Activated CD8-positive, alpha-beta memory T cell treated with anti-CD3 and anti-CD28 coated beads, Interleukin-2, amount 10 ng/mL, durations not matched to agents 7 days and 5 days (primary cell): ENCODE measurements around the gene TNF. TPM values are rescaled to one million over a fixed set of nuclear protein-coding genes. Genes with fewer than 3 reads are reported as not detected.
"Not testable (repeated sequence)": the region's sequence is repeated elsewhere in the genome, so short reads cannot be mapped to it uniquely, and the experiment has no call there.

ENCODE experiments used
- ATAC-seq: fragments of 150-1000 bp; cut with Tn5 transposase; one replicate; pipeline ENCODE4 v1.10.0; 2021; ENCODE audit warnings: moderate library complexity
- CTCF ChIA-PET: fragments of 350-600 bp; sonication (Branson Sonifier 250); formaldehyde crosslinking; loops from one replicate; lab custom pipeline; 2021; ENCODE audit warnings: antibody characterized with exemption; lab: Charles Lee
- DNase-seq: peaks from one replicate; pipeline ENCODE4 v3.0.0-alpha.2; 2020
- H3K27ac Mint-ChIP-seq: one replicate; pipeline ENCODE4 v1.8.0; 2021; ENCODE audit warnings: mild to moderate bottlenecking, mixed read lengths
- H3K27me3 Mint-ChIP-seq: one replicate; pipeline ENCODE4 v1.8.0; 2021; ENCODE audit warnings: mixed read lengths
- H3K36me3 Mint-ChIP-seq: one replicate; pipeline ENCODE4 v1.8.0; 2021; ENCODE audit warnings: mild to moderate bottlenecking, mixed read lengths
- H3K4me1 Mint-ChIP-seq: one replicate; pipeline ENCODE4 v1.8.0; 2021; ENCODE audit warnings: mixed read lengths
- H3K4me3 Mint-ChIP-seq: one replicate; pipeline ENCODE4 v1.8.0; 2021; ENCODE audit warnings: mild to moderate bottlenecking, moderate library complexity, mixed read lengths
- H3K9me3 Mint-ChIP-seq: one replicate; pipeline ENCODE4 v1.8.0; 2022; ENCODE audit warnings: low read depth, mixed read lengths
- total RNA-seq, 2 experiments: library from RNA; stranded (reverse); gene quantifications; one replicate each; pipeline ENCODE4 v1.2.3, GENCODE V29; 2021

TNF gene
- total RNA-seq, 2 experiments from 2014 or later = 58.8 to 65.1 TPM

DNA sequence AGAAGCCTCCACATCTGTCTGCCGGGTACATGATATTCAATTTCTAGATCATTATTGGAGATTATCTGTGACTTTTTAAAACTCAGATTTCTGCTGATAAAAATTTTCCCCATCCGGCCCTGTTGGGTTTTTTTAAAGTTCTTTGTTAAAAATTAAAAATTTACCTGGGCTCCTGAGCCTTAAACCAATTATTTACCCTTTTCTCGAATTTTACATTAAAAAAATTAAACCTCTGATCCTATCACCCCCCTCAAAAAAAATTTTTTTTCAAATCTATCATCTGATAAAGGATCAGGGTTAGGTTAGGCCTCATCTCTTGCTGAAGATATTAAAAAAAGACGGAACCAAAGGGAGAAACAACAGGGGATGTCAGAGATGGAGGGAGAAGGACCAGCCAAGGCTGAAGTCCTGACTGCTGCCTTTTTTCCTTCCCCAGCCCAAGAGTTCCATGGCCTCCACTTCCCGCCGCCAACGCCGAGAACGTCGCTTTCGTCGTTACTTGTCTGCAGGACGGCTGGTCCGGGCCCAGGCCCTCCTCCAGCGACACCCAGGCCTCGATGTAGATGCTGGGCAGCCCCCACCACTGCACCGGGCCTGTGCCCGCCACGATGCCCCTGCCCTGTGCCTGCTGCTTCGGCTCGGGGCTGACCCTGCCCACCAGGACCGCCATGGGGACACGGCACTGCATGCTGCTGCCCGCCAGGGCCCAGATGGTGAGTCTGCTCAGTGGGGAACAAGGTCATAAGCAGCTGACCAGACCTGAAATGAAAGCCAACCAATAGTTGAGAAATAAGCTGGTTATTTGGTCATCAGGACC, 27.4 kb upstream of the TNF start:
- CTCF ChIA-PET = interaction anchor here (1.2 to 16.9 kb wide), 10 partner anchors 21 to 191 kb away, joined by 3 to 952 read pairs (median 5); partner anchors contain the start of genes BAG6, LST1, LTA and LTB
- Mint-ChIP-seq H3K36me3 (peaks cover 14% of the 10 kb centered on the region), H3K9me3 (no peaks in the 10 kb centered on the region), H3K4me1 (peaks cover 55% of the 10 kb centered on the region), H3K4me3 (peak overlapping the region; percentile 83), H3K27me3 (no peaks in the 10 kb centered on the region), H3K27ac (peak overlapping the region; percentile 88)
- ATAC-seq (no peak), DNase-seq (no peak)

GRCh38 chr6:31548544-31548873, 26.9 kb upstream of the TNF start:
- CTCF ChIA-PET = interaction anchor here (1.2 to 16.9 kb wide), 8 partner anchors 20 to 190 kb away, joined by 3 to 952 read pairs (median 4); partner anchors contain the start of genes LST1, LTA, LTB and NCR3
- ATAC-seq (no peak), DNase-seq (no peak)
- Mint-ChIP-seq H3K36me3 (peaks cover 16% of the 10 kb centered on the region), H3K27ac (peak overlapping the region; percentile 88), H3K27me3 (no peaks in the 10 kb centered on the region), H3K4me1 (peaks cover 49% of the 10 kb centered on the region), H3K4me3 (peak overlapping the region; percentile 83), H3K9me3 (no peaks in the 10 kb centered on the region)

- ATAC-seq, H3K27me3 Mint-ChIP-seq, H3K4me3 Mint-ChIP-seq, H3K9me3 Mint-ChIP-seq, H3K27ac Mint-ChIP-seq: not testable (repeated sequence)
- Mint-ChIP-seq H3K36me3 (peaks cover 19% of the 10 kb centered on the region), H3K4me1 (peaks cover 51% of the 10 kb centered on the region)
- DNase-seq = peak; percentile 75
- CTCF ChIA-PET = interaction anchor here (0.7 to 16.9 kb wide), 17 partner anchors 10 to 313 kb away, joined by 3 to 952 read pairs (median 6); partner anchors contain the start of genes DDX39B, LST1, LTA and LTB
These were observed 24.0 kb upstream of the TNF start for GRCh38 chr6:31551371-31551770.

GRCh38 chr6:31556307-31556706, 19.1 kb upstream of the TNF start:
- H3K36me3 Mint-ChIP-seq = peaks cover 30% of the 10 kb centered on the region
- H3K4me1 Mint-ChIP-seq = peaks cover 58% of the 10 kb centered on the region
- no peaks in the 10 kb centered on the region for H3K9me3 Mint-ChIP-seq
- no peak overlapping the region for H3K4me3 Mint-ChIP-seq
- H3K27ac Mint-ChIP-seq = no peak overlapping the region
- CTCF ChIA-PET = interaction anchor here (1.0 to 12.1 kb wide), 4 partner anchors 14 to 64 kb away, joined by 4 to 189 read pairs (median 66); partner anchors contain the start of genes LST1, LTB, NCR3 and TNF
- DNase-seq (no peak), ATAC-seq (no peak)
- peaks cover 4% of the 10 kb centered on the region for H3K27me3 Mint-ChIP-seq

DNA sequence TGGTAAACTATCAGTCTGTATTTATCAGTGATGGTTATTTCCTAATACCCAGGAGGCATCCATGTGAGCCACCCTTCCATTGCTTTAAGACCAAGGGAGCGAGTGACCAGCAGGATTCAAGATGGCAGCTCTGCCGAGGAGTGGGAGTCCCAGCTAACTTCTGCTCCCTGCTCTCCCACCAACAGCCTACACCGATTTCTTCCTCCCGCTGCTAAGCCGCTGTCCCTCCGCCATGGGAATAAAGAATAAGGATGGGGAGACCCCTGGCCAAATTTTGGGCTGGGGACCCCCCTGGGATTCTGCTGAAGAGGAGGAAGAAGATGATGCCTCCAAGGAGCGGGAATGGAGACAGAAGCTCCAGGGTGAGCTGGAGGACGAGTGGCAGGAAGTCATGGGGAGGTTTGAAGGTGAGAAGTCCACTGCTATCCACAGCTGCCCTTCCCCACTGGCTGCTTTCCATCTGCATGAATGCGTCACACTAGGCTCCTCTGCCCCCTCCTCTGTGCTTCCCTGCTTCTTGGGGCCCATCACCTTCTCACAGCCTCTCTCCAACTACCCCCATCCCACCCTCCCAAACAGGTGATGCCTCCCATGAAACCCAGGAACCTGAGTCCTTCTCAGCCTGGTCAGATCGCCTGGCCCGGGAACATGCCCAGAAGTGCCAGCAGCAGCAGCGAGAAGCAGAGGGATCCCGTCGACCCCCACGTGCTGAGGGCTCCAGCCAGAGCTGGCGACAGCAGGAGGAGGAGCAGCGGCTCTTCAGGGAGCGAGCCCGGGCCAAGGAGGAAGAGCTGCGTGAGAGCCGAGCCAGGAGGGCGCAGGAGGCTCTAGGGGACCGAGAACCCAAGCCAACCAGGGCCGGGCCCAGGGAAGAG, 17.7 kb upstream of the TNF start:
- Mint-ChIP-seq H3K27ac (no peak overlapping the region), H3K4me3 (no peak overlapping the region), H3K4me1 (peaks cover 60% of the 10 kb centered on the region), H3K36me3 (peaks cover 29% of the 10 kb centered on the region), H3K27me3 (peaks cover 13% of the 10 kb centered on the region), H3K9me3 (no peaks in the 10 kb centered on the region)
- DNase-seq (no peak), ATAC-seq (no peak)
- CTCF ChIA-PET = interaction anchor here (3.0 to 12.1 kb wide), 3 partner anchors 11 to 38 kb away, joined by 16 to 189 read pairs (median 128); partner anchors contain the start of genes LST1, LTB, NCR3 and TNF

GRCh38 chr6:31558318-31558625, 17.1 kb upstream of the TNF start:
- CTCF ChIA-PET = interaction anchor here (1.0 to 12.1 kb wide), 5 partner anchors 9 to 37 kb away, joined by 3 to 189 read pairs (median 21); partner anchors contain the start of genes LST1, LTA, LTB and NCR3
- no peak overlapping the region for H3K27ac Mint-ChIP-seq
- H3K36me3 Mint-ChIP-seq = peaks cover 32% of the 10 kb centered on the region
- ATAC-seq (no peak), DNase-seq (no peak)
- H3K9me3 Mint-ChIP-seq = no peaks in the 10 kb centered on the region
- peaks cover 18% of the 10 kb centered on the region for H3K27me3 Mint-ChIP-seq
- H3K4me1 Mint-ChIP-seq = peaks cover 60% of the 10 kb centered on the region
- H3K4me3 Mint-ChIP-seq = peak overlapping the region; percentile 53

DNA sequence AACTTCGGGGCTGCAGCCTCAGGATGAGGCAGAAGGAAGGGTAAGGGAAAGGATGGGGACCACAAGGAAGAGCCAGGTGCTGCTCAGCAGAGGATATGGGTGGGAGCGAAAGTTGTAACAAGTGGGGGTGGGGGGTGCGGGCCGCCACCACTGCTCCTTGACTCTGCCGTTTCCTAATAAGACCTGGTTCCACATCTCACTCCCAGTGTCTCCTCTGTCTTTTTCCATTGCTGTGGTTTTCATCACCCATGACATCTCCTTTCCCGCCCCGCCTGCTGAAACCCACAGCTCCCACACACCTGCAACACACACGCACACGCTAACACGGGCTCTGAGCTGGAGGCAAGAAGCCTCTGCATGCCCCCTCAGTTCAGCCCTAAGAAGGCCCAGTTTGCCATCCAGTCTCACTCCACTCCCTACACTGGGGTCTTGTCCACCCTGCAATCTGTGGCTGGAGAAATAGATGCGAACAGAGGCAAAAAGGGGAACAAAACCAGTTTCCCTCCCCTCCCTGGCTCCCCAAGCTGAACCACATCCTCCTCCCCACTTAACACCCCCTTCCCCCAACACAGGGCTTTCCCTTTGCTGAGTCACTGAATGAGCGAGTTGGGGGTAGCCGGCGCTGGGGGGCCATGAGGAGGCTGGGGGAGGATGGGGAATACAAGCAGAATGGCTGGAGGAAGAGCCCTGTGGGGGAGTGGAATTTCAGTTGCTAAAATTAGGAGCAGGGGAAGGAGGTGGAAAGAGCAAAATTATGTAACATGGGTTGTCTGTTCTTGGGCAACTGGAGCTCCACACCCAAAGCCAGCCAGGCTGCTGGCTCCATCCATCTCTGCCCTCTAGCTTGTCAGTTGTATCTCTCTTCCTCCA, 16.5 kb upstream of the TNF start:
- peaks cover 35% of the 10 kb centered on the region for H3K36me3 Mint-ChIP-seq
- peaks cover 24% of the 10 kb centered on the region for H3K27me3 Mint-ChIP-seq
- peak overlapping the region; percentile 82 for H3K27ac Mint-ChIP-seq
- no peaks in the 10 kb centered on the region for H3K9me3 Mint-ChIP-seq
- peak; percentile 56 for ATAC-seq
- peaks cover 62% of the 10 kb centered on the region for H3K4me1 Mint-ChIP-seq
- peak; percentile 80 for DNase-seq
- H3K4me3 Mint-ChIP-seq = peak overlapping the region; percentile 53
- CTCF ChIA-PET = interaction anchor here (1.0 to 12.1 kb wide), 5 partner anchors 9 to 37 kb away, joined by 3 to 189 read pairs (median 21); partner anchors contain the start of genes LST1, LTA, LTB and NCR3

GRCh38 chr6:31559606-31559957, 15.8 kb upstream of the TNF start:
- peaks cover 35% of the 10 kb centered on the region for H3K36me3 Mint-ChIP-seq
- DNase-seq = no peak
- peak overlapping the region; percentile 82 for H3K27ac Mint-ChIP-seq
- ATAC-seq = peak; percentile 52
- H3K9me3 Mint-ChIP-seq = no peaks in the 10 kb centered on the region
- peak overlapping the region; percentile 26 for H3K4me3 Mint-ChIP-seq
- CTCF ChIA-PET = interaction anchor here (3.0 to 12.1 kb wide), 5 partner anchors 9 to 36 kb away, joined by 16 to 189 read pairs (median 34); partner anchors contain the start of genes LST1, LTA, LTB and NCR3
- H3K27me3 Mint-ChIP-seq = peaks cover 27% of the 10 kb centered on the region
- peaks cover 63% of the 10 kb centered on the region for H3K4me1 Mint-ChIP-seq

DNA sequence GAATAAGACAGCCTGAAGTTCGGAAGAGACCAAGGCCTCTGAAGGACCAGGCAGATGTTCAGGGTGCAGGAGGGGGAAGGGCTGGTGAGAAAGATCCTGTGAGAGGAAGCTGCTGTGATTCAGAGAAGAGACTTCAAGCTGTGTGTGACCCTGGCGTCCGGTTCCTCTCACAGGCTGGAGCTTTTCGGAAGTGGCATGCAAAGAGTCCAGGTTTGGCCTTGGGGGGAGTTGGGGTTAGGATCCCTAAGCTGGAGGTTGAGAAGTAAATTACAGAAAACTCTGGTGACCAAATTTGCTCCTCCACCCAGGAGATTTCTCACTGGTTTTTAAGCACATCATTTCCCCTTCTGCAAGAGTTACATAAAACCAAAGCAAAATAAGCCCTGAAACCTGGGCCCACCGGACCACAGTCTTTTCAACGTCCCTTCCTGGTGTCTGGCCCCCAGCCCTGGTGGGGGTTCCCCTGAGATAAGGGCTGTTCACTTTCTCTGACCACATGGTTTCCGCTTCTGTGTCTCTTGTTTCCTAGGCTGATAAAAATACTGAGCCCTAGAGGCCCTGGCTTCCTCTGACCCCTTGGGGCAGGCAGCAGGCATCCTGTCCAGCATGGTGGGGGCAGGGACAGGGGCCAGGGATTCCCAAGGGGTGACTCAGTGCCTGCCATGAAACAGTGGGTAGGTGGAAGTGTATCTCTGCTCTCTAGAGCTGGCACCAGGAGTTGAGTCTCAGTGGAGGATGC, 15.2 kb upstream of the TNF start:
- CTCF ChIA-PET = interaction anchor here (3.0 to 12.1 kb wide), 5 partner anchors 8 to 35 kb away, joined by 16 to 189 read pairs (median 34); partner anchors contain the start of genes LST1, LTA, LTB and NCR3
- H3K36me3 Mint-ChIP-seq = peaks cover 37% of the 10 kb centered on the region
- H3K4me1 Mint-ChIP-seq = peaks cover 61% of the 10 kb centered on the region
- H3K4me3 Mint-ChIP-seq = peak overlapping the region; percentile 26
- peaks cover 33% of the 10 kb centered on the region for H3K27me3 Mint-ChIP-seq
- peak; percentile 77 for ATAC-seq
- H3K27ac Mint-ChIP-seq = peak overlapping the region; percentile 82
- no peaks in the 10 kb centered on the region for H3K9me3 Mint-ChIP-seq
- DNase-seq = peak; percentile 79

- H3K27me3 Mint-ChIP-seq = peaks cover 38% of the 10 kb centered on the region
- peaks cover 63% of the 10 kb centered on the region for H3K4me1 Mint-ChIP-seq
- no peaks in the 10 kb centered on the region for H3K9me3 Mint-ChIP-seq
- H3K36me3 Mint-ChIP-seq = peaks cover 41% of the 10 kb centered on the region
- CTCF ChIA-PET = interaction anchor here (3.0 to 12.1 kb wide), 5 partner anchors 8 to 35 kb away, joined by 16 to 189 read pairs (median 34); partner anchors contain the start of genes LST1, LTA, LTB and NCR3
- peak overlapping the region; percentile 82 for H3K27ac Mint-ChIP-seq
- DNase-seq (no peak), ATAC-seq (no peak)
- peak overlapping the region; percentile 26 for H3K4me3 Mint-ChIP-seq
These were observed 14.7 kb upstream of the TNF start for GRCh38 chr6:31560697-31561058.

GRCh38 chr6:31567531-31568370, 7.6 kb upstream of the TNF start:
- CTCF ChIA-PET = interaction anchor here (0.7 to 7.6 kb wide), 9 partner anchors 8 to 73 kb away, joined by 3 to 96 read pairs (median 16); partner anchors contain the start of genes DDX39B, LTB and NCR3

More at GRCh38 chr6:31567531-31568370, 7.6 kb upstream of the TNF start:
- Mint-ChIP-seq H3K9me3 (no peaks in the 10 kb centered on the region), H3K4me1 (peaks cover 55% of the 10 kb centered on the region), H3K27me3 (peaks cover 56% of the 10 kb centered on the region), H3K4me3 (no peak overlapping the region), H3K27ac (peak overlapping the region; percentile 67), H3K36me3 (peaks cover 18% of the 10 kb centered on the region)
- DNase-seq (no peak), ATAC-seq (no peak)
